K562 (cell line): ENCODE measurements around the gene ACBD6. TPM values are rescaled to one million over a fixed set of nuclear protein-coding genes. Genes with fewer than 3 reads are reported as not detected.

ENCODE experiments used
- CHD7 ChIP-seq: fragments of 200-600 bp; sonication (generic); IDR thresholded peaks from one replicate; pipeline ENCODE4 v1.6.1; 2012; ENCODE audit warnings: mild to moderate bottlenecking, low read depth, low read length, inconsistent platforms
- E2F4 ChIP-seq: sonication (generic); formaldehyde crosslinking; IDR thresholded peaks from 2 replicates; pipeline ENCODE4 v1.8.0; 2022; ENCODE audit warnings: mild to moderate bottlenecking, low read depth, missing genetic modification reagents
- polyA plus RNA-seq, 8 experiments: library from polyadenylated mRNA; depleted of rRNA in 4 of 8; stranded (reverse) in 5 of 8; unstranded in 3 of 8; fragments of >200 nt; fragmentation: Nextera tagmentation in 2 of 8; fragmentation: Illumina TruSeq in 1 of 8; extraction: Ambion mirVana in 2 of 8; extraction: Trizol in 1 of 8; gene quantifications; 2 replicates each; pipeline versions ENCODE4 v1.2.1 to v1.2.3, GENCODE V29; 2011 to 2014; ENCODE audit warnings: inconsistent platforms in 1 of 8, missing spikeins in 1 of 8
- total RNA-seq, 7 experiments: library from RNA; depleted of rRNA in 6 of 7; stranded (reverse); fragments of >200 nt in 6 of 7; fragmentation: Illumina TruSeq in 2 of 7; extraction: Trizol in 2 of 7; gene quantifications; 2 replicates each; pipeline versions ENCODE4 v1.2.1 to v1.2.3, GENCODE V29; 2011 to 2021; ENCODE audit warnings: low replicate concordance in 1 of 7

The ACBD6 gene
- total and polyA plus RNA-seq, 9 of the 15 experiments (the other 6 are each of a cell fraction or from before 2014, with no cell fraction given) = 16.9 to 107 (median 77.7) TPM

GRCh38 chr1:180502361-180503279, at the start of gene ACBD6 (continued):
- TF ChIP-seq CHD7 = no peak
- TF ChIP-seq E2F4 (CRISPR knock-in tag) = no peak
